ENCODE data around the gene TCHP. TPM values are rescaled to one million over a fixed set of nuclear protein-coding genes. Genes with fewer than 3 reads are reported as not detected.

TCHP gene
- polyA plus RNA-seq, 1 donor from 2014 or later, result 12.8 TPM

DNA sequence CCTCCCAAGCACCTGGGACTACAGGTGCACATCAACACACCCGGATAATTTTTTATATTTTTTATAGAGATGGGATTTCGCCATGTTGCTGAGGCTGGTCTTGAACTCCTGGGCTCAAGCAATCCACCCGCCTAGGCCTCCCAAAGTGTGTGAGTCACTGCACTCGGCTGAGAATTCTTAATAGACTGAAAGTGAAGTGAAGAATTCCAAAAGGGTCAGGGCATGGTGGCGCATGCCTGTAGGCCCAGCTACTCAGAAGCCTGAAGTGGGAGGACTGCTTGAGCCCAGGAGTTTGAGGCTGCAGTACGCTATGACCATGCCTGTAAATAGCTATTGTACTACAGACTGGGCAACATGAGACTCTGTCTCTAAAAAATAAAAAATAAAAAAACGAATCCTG is 43.7 kb downstream of the TCHP start:
- no peak overlapping the region for H3K9ac ChIP-seq (ENCODE audit: low read length)

GRCh38 chr12:109944561-109945359 is 44.7 kb downstream of the TCHP start:
- TF ChIP-seq, protein P1, sequence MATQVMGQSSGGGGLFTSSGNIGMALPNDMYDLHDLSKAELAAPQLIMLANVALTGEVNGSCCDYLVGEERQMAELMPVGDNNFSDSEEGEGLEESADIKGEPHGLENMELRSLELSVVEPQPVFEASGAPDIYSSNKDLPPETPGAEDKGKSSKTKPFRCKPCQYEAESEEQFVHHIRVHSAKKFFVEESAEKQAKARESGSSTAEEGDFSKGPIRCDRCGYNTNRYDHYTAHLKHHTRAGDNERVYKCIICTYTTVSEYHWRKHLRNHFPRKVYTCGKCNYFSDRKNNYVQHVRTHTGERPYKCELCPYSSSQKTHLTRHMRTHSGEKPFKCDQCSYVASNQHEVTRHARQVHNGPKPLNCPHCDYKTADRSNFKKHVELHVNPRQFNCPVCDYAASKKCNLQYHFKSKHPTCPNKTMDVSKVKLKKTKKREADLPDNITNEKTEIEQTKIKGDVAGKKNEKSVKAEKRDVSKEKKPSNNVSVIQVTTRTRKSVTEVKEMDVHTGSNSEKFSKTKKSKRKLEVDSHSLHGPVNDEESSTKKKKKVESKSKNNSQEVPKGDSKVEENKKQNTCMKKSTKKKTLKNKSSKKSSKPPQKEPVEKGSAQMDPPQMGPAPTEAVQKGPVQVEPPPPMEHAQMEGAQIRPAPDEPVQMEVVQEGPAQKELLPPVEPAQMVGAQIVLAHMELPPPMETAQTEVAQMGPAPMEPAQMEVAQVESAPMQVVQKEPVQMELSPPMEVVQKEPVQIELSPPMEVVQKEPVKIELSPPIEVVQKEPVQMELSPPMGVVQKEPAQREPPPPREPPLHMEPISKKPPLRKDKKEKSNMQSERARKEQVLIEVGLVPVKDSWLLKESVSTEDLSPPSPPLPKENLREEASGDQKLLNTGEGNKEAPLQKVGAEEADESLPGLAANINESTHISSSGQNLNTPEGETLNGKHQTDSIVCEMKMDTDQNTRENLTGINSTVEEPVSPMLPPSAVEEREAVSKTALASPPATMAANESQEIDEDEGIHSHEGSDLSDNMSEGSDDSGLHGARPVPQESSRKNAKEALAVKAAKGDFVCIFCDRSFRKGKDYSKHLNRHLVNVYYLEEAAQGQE (IDR thresholded peaks at IDR 0.05; ENCODE audit: borderline replicate concordance), result no peak
- TF ChIP-seq, protein P2, sequence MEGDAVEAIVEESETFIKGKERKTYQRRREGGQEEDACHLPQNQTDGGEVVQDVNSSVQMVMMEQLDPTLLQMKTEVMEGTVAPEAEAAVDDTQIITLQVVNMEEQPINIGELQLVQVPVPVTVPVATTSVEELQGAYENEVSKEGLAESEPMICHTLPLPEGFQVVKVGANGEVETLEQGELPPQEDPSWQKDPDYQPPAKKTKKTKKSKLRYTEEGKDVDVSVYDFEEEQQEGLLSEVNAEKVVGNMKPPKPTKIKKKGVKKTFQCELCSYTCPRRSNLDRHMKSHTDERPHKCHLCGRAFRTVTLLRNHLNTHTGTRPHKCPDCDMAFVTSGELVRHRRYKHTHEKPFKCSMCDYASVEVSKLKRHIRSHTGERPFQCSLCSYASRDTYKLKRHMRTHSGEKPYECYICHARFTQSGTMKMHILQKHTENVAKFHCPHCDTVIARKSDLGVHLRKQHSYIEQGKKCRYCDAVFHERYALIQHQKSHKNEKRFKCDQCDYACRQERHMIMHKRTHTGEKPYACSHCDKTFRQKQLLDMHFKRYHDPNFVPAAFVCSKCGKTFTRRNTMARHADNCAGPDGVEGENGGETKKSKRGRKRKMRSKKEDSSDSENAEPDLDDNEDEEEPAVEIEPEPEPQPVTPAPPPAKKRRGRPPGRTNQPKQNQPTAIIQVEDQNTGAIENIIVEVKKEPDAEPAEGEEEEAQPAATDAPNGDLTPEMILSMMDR (IDR thresholded peaks at IDR 0.05; ENCODE audit: poor library complexity, severe bottlenecking), result peak; percentile 16
- TF ChIP-seq POLR2AphosphoS5 (IDR thresholded peaks at IDR 0.05) (no peak), SMC3 (conservative IDR thresholded peaks at IDR 0.05; ENCODE audit: poor library complexity) (no peak), EZH2 (IDR thresholded peaks at IDR 0.05; ENCODE audit: borderline replicate concordance, insufficient read depth, low read length, poor library complexity, severe bottlenecking) (no peak), TAF1 (IDR thresholded peaks at IDR 0.05; ENCODE audit: low read depth) (no peak)
- Histone ChIP-seq H3K27me3 (ENCODE audit: insufficient read depth, low read depth, low read length) (no peaks in the 10 kb centered on the region), H3K9ac (ENCODE audit: low read length) (no peak overlapping the region), H2AFZ (ENCODE audit: low read depth, low read length) (no peak overlapping the region), H3K27ac (ENCODE audit: low read length) (no peak overlapping the region), H4K20me1 (ENCODE audit: insufficient read depth) (no peaks in the 10 kb centered on the region), H3K79me2 (replicated peaks; ENCODE audit: insufficient read depth, low read length) (no peaks in the 10 kb centered on the region), H3K9me3 (ENCODE audit: low read length) (no peaks in the 10 kb centered on the region), H3F3A (ENCODE audit: insufficient read depth, low read length, poor library complexity, severe bottlenecking) (no peaks in the 10 kb centered on the region), H3K9me2 (ENCODE audit: insufficient read depth, low read length) (no peaks in the 10 kb centered on the region), H3K4me3 (ENCODE audit: low read length) (no peak overlapping the region), H3K36me3 (ENCODE audit: insufficient read depth, low read length) (peaks cover 7% of the 10 kb centered on the region), H3K4me2 (ENCODE audit: low read length) (no peak overlapping the region)

More for the DNA sequence above, 43.7 kb downstream of the TCHP start:
- Histone ChIP-seq H3K36me3 (ENCODE audit: insufficient read depth, low read length) (peaks cover 4% of the 10 kb centered on the region), H3K27me3 (ENCODE audit: insufficient read depth, low read depth, low read length) (no peaks in the 10 kb centered on the region), H3K4me2 (ENCODE audit: low read length) (no peak overlapping the region), H3K9me2 (ENCODE audit: insufficient read depth, low read length) (no peaks in the 10 kb centered on the region), H3F3A (ENCODE audit: insufficient read depth, low read length, poor library complexity, severe bottlenecking) (no peaks in the 10 kb centered on the region), H2AFZ (ENCODE audit: low read depth, low read length) (no peak overlapping the region), H3K9me3 (ENCODE audit: low read length) (no peaks in the 10 kb centered on the region), H3K4me3 (ENCODE audit: low read length) (no peak overlapping the region), H3K79me2 (replicated peaks; ENCODE audit: insufficient read depth, low read length) (no peaks in the 10 kb centered on the region), H4K20me1 (ENCODE audit: insufficient read depth) (no peaks in the 10 kb centered on the region), H3K27ac (ENCODE audit: low read length) (no peak overlapping the region)
- TF ChIP-seq RAD21 (conservative IDR thresholded peaks at IDR 0.05), result no peak
- TF ChIP-seq EP300 (conservative IDR thresholded peaks at IDR 0.05; ENCODE audit: poor library complexity, severe bottlenecking), result no peak
- TF ChIP-seq, protein P2 (IDR thresholded peaks at IDR 0.05; ENCODE audit: poor library complexity, severe bottlenecking), result no peak
- TF ChIP-seq POLR2AphosphoS5 (IDR thresholded peaks at IDR 0.05), result no peak
- no peak for TF ChIP-seq EZH2 (IDR thresholded peaks at IDR 0.05; ENCODE audit: borderline replicate concordance, insufficient read depth, low read length, poor library complexity, severe bottlenecking)
- TF ChIP-seq TAF1 (IDR thresholded peaks at IDR 0.05; ENCODE audit: low read depth), result no peak
- no peak for TF ChIP-seq MXI1 (conservative IDR thresholded peaks at IDR 0.05; ENCODE audit: poor library complexity, severe bottlenecking)
- TF ChIP-seq, protein P1 (IDR thresholded peaks at IDR 0.05; ENCODE audit: borderline replicate concordance), result no peak
- no peak for TF ChIP-seq SMC3 (conservative IDR thresholded peaks at IDR 0.05; ENCODE audit: poor library complexity)
